HUES48 (cell line): ENCODE data around the gene RUSC1.

Experiments
- H3K27ac ChIP-seq: one replicate; pipeline ENCODE4 v1.7.0; 2013; ENCODE audit warnings: low read depth, low read length, inconsistent platforms
- H3K27me3 ChIP-seq: 2 replicates; pipeline ENCODE4 v1.6.1; 2013; ENCODE audit warnings: mild to moderate bottlenecking, low read length; ENCODE audit not compliant: control insufficient read depth, insufficient read depth
- H3K36me3 ChIP-seq: 2 replicates; pipeline ENCODE4 v1.6.1; 2013; ENCODE audit warnings: low read length; ENCODE audit not compliant: control insufficient read depth, insufficient read depth
- H3K4me1 ChIP-seq: 2 replicates; pipeline ENCODE4 v1.6.1; 2013; ENCODE audit warnings: mild to moderate bottlenecking, low read length; ENCODE audit not compliant: control insufficient read depth, insufficient read depth
- H3K4me3 ChIP-seq: 2 replicates; pipeline ENCODE4 v1.5.1; 2013; ENCODE audit warnings: mild to moderate bottlenecking, low read depth, low read length
- H3K9ac ChIP-seq: 2 replicates; pipeline ENCODE4 v1.6.1; 2013; ENCODE audit warnings: mild to moderate bottlenecking, low read depth, low read length, moderate library complexity
- H3K9me3 ChIP-seq: 2 replicates; pipeline ENCODE4 v1.6.1; 2013; ENCODE audit warnings: low read length; ENCODE audit not compliant: control insufficient read depth, insufficient read depth

RUSC1 gene

DNA sequence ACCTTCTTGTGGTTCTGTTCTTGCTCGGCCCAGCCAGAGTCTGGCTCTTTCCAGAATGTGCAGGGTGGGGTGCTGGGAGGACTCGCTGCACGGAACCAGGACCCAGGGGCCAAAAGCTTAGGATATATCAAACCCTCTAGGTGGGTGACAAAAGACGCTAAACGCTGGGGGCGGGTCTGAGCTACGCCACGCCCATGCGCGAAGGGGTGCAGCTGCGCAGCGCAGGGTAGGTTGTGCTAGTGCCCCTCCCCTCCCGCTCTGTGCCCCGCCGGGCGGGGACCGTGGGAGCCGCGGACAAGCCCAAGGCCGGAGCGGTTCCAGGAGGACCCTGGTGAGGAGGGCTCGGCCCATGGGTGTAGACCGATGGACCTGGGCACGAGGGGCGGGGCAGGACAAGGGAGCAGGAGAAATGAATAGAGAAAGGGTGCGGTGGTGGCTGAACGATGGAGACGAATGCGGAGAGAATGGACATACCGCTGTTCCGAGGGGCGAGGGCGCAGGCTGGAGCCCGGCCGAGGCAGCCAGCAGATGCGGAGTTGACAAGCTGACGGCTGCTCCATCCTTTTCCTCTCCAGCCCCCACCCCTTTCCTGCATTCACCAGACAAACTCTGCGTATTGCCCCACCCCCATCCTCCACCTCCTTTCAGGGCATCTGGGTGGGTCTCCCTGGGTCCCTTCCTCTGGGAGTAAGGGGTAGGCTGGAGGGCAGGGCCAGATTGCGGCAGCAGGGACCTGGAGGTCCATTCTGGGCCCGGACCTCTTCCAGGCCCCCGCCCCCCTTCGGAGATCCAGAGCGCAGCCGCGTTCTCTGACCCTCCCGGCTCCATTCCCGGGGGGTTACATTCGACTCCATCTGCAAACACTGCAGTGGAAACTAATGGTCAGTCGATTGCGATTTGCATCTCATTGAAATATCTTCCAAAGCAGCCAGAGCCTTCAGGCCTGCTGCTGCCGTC, at the start of gene RUSC1:
RUSC1 (plus strand) TSS at position 234 of the 957 bp plus-strand sequence. CDS start 880 bp downstream, outside the sequence.
- Histone ChIP-seq H3K9me3 (no peaks in the 10 kb centered on the region), H3K27me3 (peaks cover 12% of the 10 kb centered on the region), H3K4me3 (peak within 1 kb of the TSS; percentile 86), H3K36me3 (peaks cover 37% of the 10 kb centered on the region), H3K27ac (peak within 1 kb of the TSS; percentile 17), H3K4me1 (peaks cover 24% of the 10 kb centered on the region), H3K9ac (no peak within 1 kb of the TSS)

DNA sequence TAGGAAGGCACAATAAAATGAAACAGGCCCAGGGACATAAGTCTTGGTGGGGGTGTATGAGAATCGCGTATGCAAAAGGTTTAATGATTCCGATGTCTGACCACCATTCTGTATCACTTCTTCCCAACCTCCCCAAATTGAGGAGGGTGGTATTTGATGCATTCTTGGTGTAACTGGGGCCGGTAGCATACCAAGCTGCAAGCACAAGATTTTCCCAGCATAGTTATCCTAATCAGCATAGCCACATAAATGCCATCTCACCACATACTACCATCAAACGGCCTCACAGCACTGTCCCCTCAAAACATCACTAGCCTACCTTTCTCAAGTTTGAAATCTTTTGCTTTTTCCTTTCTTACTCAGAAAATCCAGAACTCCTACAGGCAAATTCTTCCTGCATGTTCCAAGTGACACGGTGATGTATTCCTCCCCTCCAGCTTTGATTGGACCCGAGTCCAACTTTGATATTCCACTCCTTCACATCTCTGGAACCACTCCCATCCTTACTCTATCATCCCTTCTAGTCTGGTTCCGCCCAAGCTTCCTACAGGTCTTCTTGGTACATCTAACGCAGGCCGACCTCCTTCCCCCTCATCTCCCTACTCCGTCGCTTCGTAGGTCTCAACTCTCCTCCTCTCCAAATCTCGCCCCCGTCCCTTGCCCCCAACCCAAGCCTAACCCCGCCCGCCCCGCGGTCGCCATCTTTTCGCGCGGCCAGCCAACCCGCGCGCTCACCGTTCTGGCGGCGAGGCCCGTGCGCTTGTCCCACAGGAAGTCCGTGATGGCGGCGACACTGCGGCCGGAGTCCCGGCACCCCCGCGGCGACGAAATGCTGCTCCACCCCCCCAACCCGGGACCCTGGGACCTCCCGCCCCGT, 48.0 kb upstream of the RUSC1 start:
- peak overlapping the region; percentile 96 for H3K27ac ChIP-seq

GRCh38 chr1:155273343-155274245, 47.1 kb upstream of the RUSC1 start, which contains the start of gene CLK2:
Gene CLK2, minus strand, starts transcription at chr1:155273504. Its CDS starts 2,527 bp downstream, at chr1:155270977.
- H3K9ac ChIP-seq, result peak within 1 kb of the TSS; percentile 73
- H3K4me3 ChIP-seq, result peak within 1 kb of the TSS; percentile 96
- H3K36me3 ChIP-seq, result peaks cover 31% of the 10 kb centered on the region
- H3K27ac ChIP-seq, result peak within 1 kb of the TSS; percentile 96
- peaks cover 6% of the 10 kb centered on the region; the same call in 1 of the 2 replicates for H3K27me3 ChIP-seq
- peaks cover 9% of the 10 kb centered on the region for H3K4me1 ChIP-seq
- no peaks in the 10 kb centered on the region for H3K9me3 ChIP-seq

More for the DNA sequence above, 48.0 kb upstream of the RUSC1 start:
- peak overlapping the region; percentile 96 for H3K4me3 ChIP-seq
- peaks cover 7% of the 10 kb centered on the region for H3K4me1 ChIP-seq
- H3K36me3 ChIP-seq, result peaks cover 40% of the 10 kb centered on the region
- H3K9ac ChIP-seq, result peak overlapping the region; percentile 73
- no peaks in the 10 kb centered on the region for H3K9me3 ChIP-seq
- peaks cover 6% of the 10 kb centered on the region; the same call in 1 of the 2 replicates for H3K27me3 ChIP-seq

DNA sequence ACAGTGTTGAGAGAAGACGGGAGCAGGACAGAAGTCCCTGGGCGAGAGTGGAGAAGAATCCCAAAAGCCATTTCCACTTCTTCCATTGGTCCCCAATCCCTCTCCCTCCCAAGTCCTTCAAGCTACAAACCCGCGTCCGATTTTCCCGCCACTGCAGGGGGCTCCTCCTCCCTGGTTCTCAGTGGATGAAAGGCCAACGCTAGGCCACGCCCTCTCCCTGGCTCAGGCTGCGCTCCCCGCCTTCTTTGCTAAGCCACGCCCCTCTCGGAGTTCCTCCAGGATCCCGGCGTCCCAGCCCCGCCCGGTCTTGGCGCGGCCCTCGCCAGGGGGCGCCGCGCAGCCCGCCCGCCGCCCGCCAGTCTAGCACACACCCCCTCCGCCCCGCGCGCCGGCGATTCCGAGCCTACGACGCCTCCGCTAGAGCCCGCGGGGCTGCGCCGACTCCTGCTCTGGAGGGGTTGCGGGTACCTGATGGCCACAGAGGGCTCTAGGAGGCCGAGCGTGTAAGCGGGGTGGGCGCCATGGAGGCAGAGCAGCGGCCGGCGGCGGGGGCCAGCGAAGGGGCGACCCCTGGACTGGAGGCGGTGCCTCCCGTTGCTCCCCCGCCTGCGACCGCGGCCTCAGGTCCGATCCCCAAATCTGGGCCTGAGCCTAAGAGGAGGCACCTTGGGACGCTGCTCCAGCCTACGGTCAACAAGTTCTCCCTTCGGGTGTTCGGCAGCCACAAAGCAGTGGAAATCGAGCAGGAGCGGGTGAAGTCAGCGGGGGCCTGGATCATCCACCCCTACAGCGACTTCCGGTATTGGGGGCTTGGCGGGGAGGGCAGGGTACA, 43.4 kb upstream of the RUSC1 start, which contains the start of gene HCN3:
HCN3 (plus strand) TSS at position 394 of the 832 bp plus-strand sequence; CDS start at position 522, 128 bp downstream.
- Histone ChIP-seq H3K9ac (no peak within 1 kb of the TSS), H3K4me3 (peak within 1 kb of the TSS; percentile 79), H3K4me1 (peaks cover 20% of the 10 kb centered on the region), H3K36me3 (no peaks in the 10 kb centered on the region), H3K9me3 (no peaks in the 10 kb centered on the region), H3K27me3 (peaks cover 6% of the 10 kb centered on the region; the same call in 1 of the 2 replicates), H3K27ac (no peak within 1 kb of the TSS)

GRCh38 chr1:155277902-155278688, 42.6 kb upstream of the RUSC1 start:
- H3K36me3 ChIP-seq, result no peaks in the 10 kb centered on the region
- H3K9ac ChIP-seq, result no peak overlapping the region
- peak overlapping the region; percentile 79 for H3K4me3 ChIP-seq
- no peaks in the 10 kb centered on the region for H3K9me3 ChIP-seq
- H3K27me3 ChIP-seq, result peaks cover 6% of the 10 kb centered on the region; the same call in 1 of the 2 replicates
- H3K27ac ChIP-seq, result peak overlapping the region; percentile 50
- H3K4me1 ChIP-seq, result peaks cover 20% of the 10 kb centered on the region

GRCh38 chr1:155278689-155279160, 42.0 kb upstream of the RUSC1 start:
- H3K9ac ChIP-seq, result no peak overlapping the region
- peaks cover 17% of the 10 kb centered on the region for H3K4me1 ChIP-seq
- peaks cover 6% of the 10 kb centered on the region; the same call in 1 of the 2 replicates for H3K27me3 ChIP-seq
- H3K27ac ChIP-seq, result peak overlapping the region; percentile 50
- H3K36me3 ChIP-seq, result no peaks in the 10 kb centered on the region
- no peaks in the 10 kb centered on the region for H3K9me3 ChIP-seq
- peak overlapping the region; percentile 33; the same call in 1 of the 2 replicates for H3K4me3 ChIP-seq

DNA sequence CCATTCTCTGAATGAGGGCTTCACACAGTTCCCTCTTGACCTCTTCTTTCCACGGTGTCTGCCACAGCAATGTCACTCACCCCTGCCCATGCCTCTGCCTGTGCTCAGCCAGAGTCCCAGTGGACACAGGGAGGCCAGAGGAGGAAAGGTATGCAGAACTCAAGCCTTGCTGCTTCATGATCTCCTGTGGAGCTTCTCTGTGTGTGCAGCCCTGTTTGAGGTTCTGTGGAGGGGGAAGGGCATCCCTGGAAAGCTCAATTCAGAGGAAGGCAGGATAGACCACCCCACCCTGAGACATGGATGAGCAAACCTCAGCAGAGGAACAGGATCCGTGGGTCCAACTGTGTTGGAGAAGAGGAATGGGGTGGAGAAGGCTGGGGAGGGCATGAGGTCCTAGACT, 41.4 kb upstream of the RUSC1 start:
- peak overlapping the region; percentile 50 for H3K27ac ChIP-seq
- H3K9ac ChIP-seq, result no peak overlapping the region
- no peaks in the 10 kb centered on the region for H3K9me3 ChIP-seq
- H3K27me3 ChIP-seq, result peaks cover 6% of the 10 kb centered on the region; the same call in 1 of the 2 replicates
- H3K4me3 ChIP-seq, result no peak overlapping the region
- H3K36me3 ChIP-seq, result no peaks in the 10 kb centered on the region
- peaks cover 15% of the 10 kb centered on the region for H3K4me1 ChIP-seq

GRCh38 chr1:155282488-155283091, 38.1 kb upstream of the RUSC1 start:
- no peak overlapping the region for H3K27ac ChIP-seq
- no peaks in the 10 kb centered on the region for H3K36me3 ChIP-seq
- H3K27me3 ChIP-seq, result no peaks in the 10 kb centered on the region
- no peaks in the 10 kb centered on the region for H3K9me3 ChIP-seq
- H3K4me1 ChIP-seq, result peaks cover 12% of the 10 kb centered on the region
- no peak overlapping the region for H3K4me3 ChIP-seq
- H3K9ac ChIP-seq, result no peak overlapping the region
